SK-N-SH (cell line): ENCODE data around the gene NPIPA1.
"Not testable (repeated sequence)": the region's sequence is repeated elsewhere in the genome, so short reads cannot be mapped to it uniquely, and the experiment has no call there.

Experiments
- CHD2 ChIP-seq: fragments of 150-350 bp; IDR thresholded peaks from 2 replicates; pipeline ENCODE4 v1.6.1; 2018; ENCODE audit warnings: low read length; ENCODE audit not compliant: partially characterized antibody
- EP300 ChIP-seq, 2 experiments: IDR thresholded peaks; 2 replicates each; pipeline versions ENCODE4 v1.4.0 to v1.6.1; 2012; ENCODE audit warnings: borderline replicate concordance in 1 of 2, low read depth in 1 of 2, low read length in 1 of 2
- EZH2phosphoT487 ChIP-seq: fragments of 200-600 bp; sonication (generic); IDR thresholded peaks from 2 replicates; pipeline ENCODE4 v1.6.1; 2017; ENCODE audit warnings: low read depth, mixed run types, mild to moderate bottlenecking, antibody characterized with exemption, moderate library complexity, borderline replicate concordance
- GATA2 ChIP-seq: sonication (generic); formaldehyde crosslinking; IDR thresholded peaks from 2 replicates; pipeline ENCODE4 v1.5.0; 2020; ENCODE audit warnings: mild to moderate bottlenecking, missing genetic modification reagents
- MXI1 ChIP-seq: IDR thresholded peaks from 2 replicates; pipeline ENCODE4 v1.6.1; 2012; ENCODE audit warnings: mild to moderate bottlenecking, low read depth, low read length, improper control_type of control experiment
- TF ChIP-seq, protein P1 (sequence below): fragments of 200-600 bp; sonication (generic); IDR thresholded peaks from 2 replicates; pipeline ENCODE4 v1.6.1; 2017; ENCODE audit warnings: antibody characterized with exemption, mild to moderate bottlenecking, moderate library complexity

- not testable (repeated sequence) for TF ChIP-seq MXI1; EP300 (IDR thresholded peaks at IDR 0.05; ENCODE audit: borderline replicate concordance in 1 of 2, low read depth in 1 of 2, low read length in 1 of 2); GATA2 (CRISPR knock-in tag); EZH2phosphoT487; CHD2
- TF ChIP-seq, protein P1, sequence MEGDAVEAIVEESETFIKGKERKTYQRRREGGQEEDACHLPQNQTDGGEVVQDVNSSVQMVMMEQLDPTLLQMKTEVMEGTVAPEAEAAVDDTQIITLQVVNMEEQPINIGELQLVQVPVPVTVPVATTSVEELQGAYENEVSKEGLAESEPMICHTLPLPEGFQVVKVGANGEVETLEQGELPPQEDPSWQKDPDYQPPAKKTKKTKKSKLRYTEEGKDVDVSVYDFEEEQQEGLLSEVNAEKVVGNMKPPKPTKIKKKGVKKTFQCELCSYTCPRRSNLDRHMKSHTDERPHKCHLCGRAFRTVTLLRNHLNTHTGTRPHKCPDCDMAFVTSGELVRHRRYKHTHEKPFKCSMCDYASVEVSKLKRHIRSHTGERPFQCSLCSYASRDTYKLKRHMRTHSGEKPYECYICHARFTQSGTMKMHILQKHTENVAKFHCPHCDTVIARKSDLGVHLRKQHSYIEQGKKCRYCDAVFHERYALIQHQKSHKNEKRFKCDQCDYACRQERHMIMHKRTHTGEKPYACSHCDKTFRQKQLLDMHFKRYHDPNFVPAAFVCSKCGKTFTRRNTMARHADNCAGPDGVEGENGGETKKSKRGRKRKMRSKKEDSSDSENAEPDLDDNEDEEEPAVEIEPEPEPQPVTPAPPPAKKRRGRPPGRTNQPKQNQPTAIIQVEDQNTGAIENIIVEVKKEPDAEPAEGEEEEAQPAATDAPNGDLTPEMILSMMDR, result not testable (repeated sequence)
These were observed 50.8 kb downstream of the NPIPA1 start for GRCh38 chr16:14988092-14988491.
